ENCODE measurements around the gene ARHGEF10L. TPM values are rescaled to one million over a fixed set of nuclear protein-coding genes. Genes with fewer than 3 reads are reported as not detected.
"Not testable (repeated sequence)": the region's sequence is repeated elsewhere in the genome, so short reads cannot be mapped to it uniquely, and the experiment has no call there.

ARHGEF10L gene, protein sequence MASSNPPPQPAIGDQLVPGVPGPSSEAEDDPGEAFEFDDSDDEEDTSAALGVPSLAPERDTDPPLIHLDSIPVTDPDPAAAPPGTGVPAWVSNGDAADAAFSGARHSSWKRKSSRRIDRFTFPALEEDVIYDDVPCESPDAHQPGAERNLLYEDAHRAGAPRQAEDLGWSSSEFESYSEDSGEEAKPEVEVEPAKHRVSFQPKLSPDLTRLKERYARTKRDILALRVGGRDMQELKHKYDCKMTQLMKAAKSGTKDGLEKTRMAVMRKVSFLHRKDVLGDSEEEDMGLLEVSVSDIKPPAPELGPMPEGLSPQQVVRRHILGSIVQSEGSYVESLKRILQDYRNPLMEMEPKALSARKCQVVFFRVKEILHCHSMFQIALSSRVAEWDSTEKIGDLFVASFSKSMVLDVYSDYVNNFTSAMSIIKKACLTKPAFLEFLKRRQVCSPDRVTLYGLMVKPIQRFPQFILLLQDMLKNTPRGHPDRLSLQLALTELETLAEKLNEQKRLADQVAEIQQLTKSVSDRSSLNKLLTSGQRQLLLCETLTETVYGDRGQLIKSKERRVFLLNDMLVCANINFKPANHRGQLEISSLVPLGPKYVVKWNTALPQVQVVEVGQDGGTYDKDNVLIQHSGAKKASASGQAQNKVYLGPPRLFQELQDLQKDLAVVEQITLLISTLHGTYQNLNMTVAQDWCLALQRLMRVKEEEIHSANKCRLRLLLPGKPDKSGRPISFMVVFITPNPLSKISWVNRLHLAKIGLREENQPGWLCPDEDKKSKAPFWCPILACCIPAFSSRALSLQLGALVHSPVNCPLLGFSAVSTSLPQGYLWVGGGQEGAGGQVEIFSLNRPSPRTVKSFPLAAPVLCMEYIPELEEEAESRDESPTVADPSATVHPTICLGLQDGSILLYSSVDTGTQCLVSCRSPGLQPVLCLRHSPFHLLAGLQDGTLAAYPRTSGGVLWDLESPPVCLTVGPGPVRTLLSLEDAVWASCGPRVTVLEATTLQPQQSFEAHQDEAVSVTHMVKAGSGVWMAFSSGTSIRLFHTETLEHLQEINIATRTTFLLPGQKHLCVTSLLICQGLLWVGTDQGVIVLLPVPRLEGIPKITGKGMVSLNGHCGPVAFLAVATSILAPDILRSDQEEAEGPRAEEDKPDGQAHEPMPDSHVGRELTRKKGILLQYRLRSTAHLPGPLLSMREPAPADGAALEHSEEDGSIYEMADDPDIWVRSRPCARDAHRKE (N-terminal part only)
- total RNA-seq, result not detected

- Mint-ChIP-seq H3K36me3 (ENCODE audit: low read depth) (no peaks in the 10 kb centered on the region), H3K4me1 (peaks cover 4% of the 10 kb centered on the region), H3K4me3 (no peak within 1 kb of the TSS), H3K27me3 (peaks cover 33% of the 10 kb centered on the region), H3K9me3 (ENCODE audit: low read depth) (no peaks in the 10 kb centered on the region), H3K27ac (no peak within 1 kb of the TSS)
- POLR2A ChIA-PET, result no interaction called here
- CTCF ChIA-PET, result interaction anchor here (0.7 kb wide), 1 partner anchor 110 kb away, joined by 3 read pairs; no protein-coding TSS in a partner anchor
- ATAC-seq (peak; percentile 23), DNase-seq (peak; percentile 13)
- intact Hi-C loops (cut with DNase I, micrococcal nuclease), result no loop called here
These were observed at the start of gene ARHGEF10L for GRCh38 chr1:17539477-17540254. Gene ARHGEF10L (plus strand): TSS chr1:17539698. CDS start chr1:17580596, 40,898 bp downstream.

DNA sequence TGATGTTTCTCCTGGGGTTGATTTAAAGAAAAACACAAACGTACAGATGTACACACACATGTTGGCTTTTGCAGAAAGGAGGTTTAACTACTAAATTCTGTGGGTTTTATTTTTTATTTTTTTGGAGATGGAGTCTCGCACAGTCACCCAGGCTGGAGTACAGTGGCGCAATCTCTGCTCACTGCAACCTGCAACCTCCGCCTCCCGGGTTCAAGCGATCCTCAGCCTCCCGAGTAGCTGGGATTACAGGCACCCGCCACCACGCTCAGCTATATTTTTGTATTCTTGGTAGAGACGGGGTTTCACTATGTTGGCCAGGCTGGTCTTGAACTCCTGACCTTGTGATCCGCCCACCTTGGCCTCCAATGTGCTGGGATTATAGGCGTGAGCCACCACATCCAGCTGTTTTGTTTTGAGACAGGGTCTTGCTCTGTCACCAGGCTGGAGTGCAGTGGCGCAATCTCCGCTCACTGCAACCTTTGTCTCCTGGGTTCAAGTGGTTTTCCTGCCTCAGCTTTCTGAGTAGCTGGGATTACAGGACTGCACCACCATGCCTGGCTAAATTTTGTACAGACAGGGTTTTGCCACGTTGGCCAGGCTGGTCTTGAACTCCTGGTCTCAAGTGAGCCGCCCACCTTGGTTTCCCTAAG is 49.6 kb upstream of the ARHGEF10L start:
- H3K4me3 Mint-ChIP-seq; H3K27ac Mint-ChIP-seq; POLR2A ChIA-PET; H3K36me3 Mint-ChIP-seq (ENCODE audit: low read depth); H3K4me1 Mint-ChIP-seq; DNase-seq; H3K27me3 Mint-ChIP-seq; ATAC-seq; H3K9me3 Mint-ChIP-seq (ENCODE audit: low read depth): not testable (repeated sequence)
- CTCF ChIA-PET, result interaction anchor here (0.8 to 1.3 kb wide), 3 partner anchors 12 to 140 kb away, joined by 3 to 6 read pairs (median 4); no protein-coding TSS in a partner anchor
- intact Hi-C loops (cut with DNase I, micrococcal nuclease), result loop anchor here (5.0 to 10.0 kb wide), 2 partner anchors 65 to 612 kb away; no protein-coding TSS in a partner anchor

DNA sequence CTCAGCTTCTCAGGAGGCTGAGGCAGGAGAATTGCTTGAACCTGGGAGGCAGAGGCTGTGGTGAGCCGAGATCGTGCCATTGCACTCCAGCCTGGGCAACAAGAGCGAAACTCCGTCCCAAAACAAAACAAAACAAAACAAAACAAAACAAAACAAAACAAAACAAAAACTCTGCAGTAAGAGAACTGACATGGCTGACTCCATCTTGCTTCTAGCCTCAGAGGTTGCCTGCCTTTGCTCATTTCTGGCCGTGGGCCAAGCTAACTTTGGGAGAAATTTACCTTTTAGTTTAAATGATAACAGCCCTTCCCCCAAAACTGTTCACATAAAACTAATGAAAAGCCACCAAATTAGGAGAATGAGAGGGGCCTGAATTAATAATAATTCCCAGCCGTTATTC is 48.8 kb upstream of the ARHGEF10L start:
- H3K4me1 Mint-ChIP-seq; H3K36me3 Mint-ChIP-seq (ENCODE audit: low read depth); ATAC-seq; H3K4me3 Mint-ChIP-seq; H3K27ac Mint-ChIP-seq; H3K9me3 Mint-ChIP-seq (ENCODE audit: low read depth); POLR2A ChIA-PET; DNase-seq; H3K27me3 Mint-ChIP-seq: not testable (repeated sequence)
- intact Hi-C loops (cut with DNase I, micrococcal nuclease), result loop anchor here in 1 of 2 experiments (5.0 kb wide), 1 partner anchor 612 kb away; no protein-coding TSS in a partner anchor
- CTCF ChIA-PET, result interaction anchor here (0.6 to 1.2 kb wide), 3 partner anchors 11 to 141 kb away, joined by 3 to 4 read pairs (median 3); no protein-coding TSS in a partner anchor

- DNase-seq, result peak; percentile 84
- intact Hi-C loops (cut with DNase I, micrococcal nuclease), result loop anchor here in 1 of 2 experiments (2.0 to 5.0 kb wide), 2 partner anchors 113 to 608 kb away; no protein-coding TSS in a partner anchor
- POLR2A ChIA-PET, result no interaction called here
- Mint-ChIP-seq H3K36me3 (ENCODE audit: low read depth) (no peaks in the 10 kb centered on the region), H3K27me3 (peaks cover 4% of the 10 kb centered on the region), H3K9me3 (ENCODE audit: low read depth) (no peaks in the 10 kb centered on the region), H3K4me1 (no peaks in the 10 kb centered on the region), H3K4me3 (no peak overlapping the region), H3K27ac (no peak overlapping the region)
- ATAC-seq, result peak; percentile 100
- CTCF ChIA-PET, result interaction anchor here (0.7 to 1.5 kb wide), 6 partner anchors 9 to 113 kb away, joined by 3 to 9 read pairs (median 4); no protein-coding TSS in a partner anchor
These were observed 45.3 kb upstream of the ARHGEF10L start for GRCh38 chr1:17494114-17494729.

- Mint-ChIP-seq H3K36me3 (ENCODE audit: low read depth) (no peaks in the 10 kb centered on the region), H3K27ac (no peak overlapping the region), H3K4me3 (no peak overlapping the region), H3K9me3 (ENCODE audit: low read depth) (no peaks in the 10 kb centered on the region), H3K4me1 (no peaks in the 10 kb centered on the region), H3K27me3 (peaks cover 7% of the 10 kb centered on the region)
- DNase-seq (no peak), ATAC-seq (no peak)
- intact Hi-C loops (cut with DNase I, micrococcal nuclease), result no loop called here
- POLR2A ChIA-PET, result no interaction called here
- CTCF ChIA-PET, result no interaction called here
These were observed 43.1 kb upstream of the ARHGEF10L start for GRCh38 chr1:17496419-17496818.

GRCh38 chr1:17498214-17498613 is 41.3 kb upstream of the ARHGEF10L start:
- ATAC-seq (no peak), DNase-seq (no peak)
- Mint-ChIP-seq H3K27me3 (peaks cover 15% of the 10 kb centered on the region), H3K4me1 (no peaks in the 10 kb centered on the region), H3K9me3 (ENCODE audit: low read depth) (no peaks in the 10 kb centered on the region), H3K36me3 (ENCODE audit: low read depth) (no peaks in the 10 kb centered on the region), H3K27ac (no peak overlapping the region), H3K4me3 (no peak overlapping the region)
- CTCF ChIA-PET, result no interaction called here
- intact Hi-C loops (cut with DNase I, micrococcal nuclease), result no loop called here
- POLR2A ChIA-PET, result no interaction called here

- H3K4me3 Mint-ChIP-seq, result no peak overlapping the region
- CTCF ChIA-PET, result interaction anchor here (0.7 to 2.5 kb wide), 9 partner anchors 8 to 146 kb away, joined by 3 to 22 read pairs (median 4); no protein-coding TSS in a partner anchor
- POLR2A ChIA-PET, result no interaction called here
- no peaks in the 10 kb centered on the region for H3K4me1 Mint-ChIP-seq
- H3K27ac Mint-ChIP-seq, result no peak overlapping the region
- H3K36me3 Mint-ChIP-seq (ENCODE audit: low read depth), result no peaks in the 10 kb centered on the region
- ATAC-seq (peak; percentile 80), DNase-seq (peak; percentile 82)
- no peaks in the 10 kb centered on the region for H3K9me3 Mint-ChIP-seq (ENCODE audit: low read depth)
- intact Hi-C loops (cut with DNase I, micrococcal nuclease), result loop anchor here (1.0 kb wide), 1 partner anchor 105 kb away; no protein-coding TSS in a partner anchor
- H3K27me3 Mint-ChIP-seq, result peaks cover 15% of the 10 kb centered on the region
These were observed 37.1 kb upstream of the ARHGEF10L start for GRCh38 chr1:17502326-17502778.

- no peak for ATAC-seq
- Mint-ChIP-seq H3K27ac (no peak overlapping the region), H3K36me3 (ENCODE audit: low read depth) (no peaks in the 10 kb centered on the region), H3K9me3 (ENCODE audit: low read depth) (no peaks in the 10 kb centered on the region), H3K4me3 (no peak overlapping the region), H3K27me3 (peaks cover 15% of the 10 kb centered on the region), H3K4me1 (no peaks in the 10 kb centered on the region)
- no peak for DNase-seq
- CTCF ChIA-PET, result interaction anchor here (0.7 to 2.5 kb wide), 8 partner anchors 8 to 147 kb away, joined by 3 to 22 read pairs (median 4); no protein-coding TSS in a partner anchor
- POLR2A ChIA-PET, result no interaction called here
- intact Hi-C loops (cut with DNase I, micrococcal nuclease), result no loop called here
These were observed 36.4 kb upstream of the ARHGEF10L start for GRCh38 chr1:17503146-17503545.

DNA sequence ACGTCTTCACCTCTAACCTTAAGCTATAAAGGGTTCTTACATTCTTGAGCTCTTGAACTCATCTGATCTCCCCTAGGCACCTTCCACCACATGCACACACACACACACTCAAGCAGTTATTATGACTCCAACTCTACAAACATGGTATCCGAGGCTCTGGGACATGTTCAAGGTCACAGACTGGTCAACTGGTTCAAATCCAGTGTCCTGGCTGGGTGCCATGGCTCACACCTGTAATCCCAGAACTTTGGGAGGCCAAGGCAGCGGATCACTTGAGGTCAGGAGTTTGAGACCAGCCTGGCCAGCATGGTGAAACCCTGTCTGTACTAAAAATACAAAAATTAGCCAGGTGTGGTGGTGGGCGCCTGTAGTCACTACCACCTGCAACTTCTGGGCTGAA is 32.3 kb upstream of the ARHGEF10L start:
- intact Hi-C loops (cut with DNase I, micrococcal nuclease); H3K27ac Mint-ChIP-seq; H3K9me3 Mint-ChIP-seq (ENCODE audit: low read depth); POLR2A ChIA-PET; DNase-seq; H3K36me3 Mint-ChIP-seq (ENCODE audit: low read depth); H3K27me3 Mint-ChIP-seq; ATAC-seq; H3K4me3 Mint-ChIP-seq; H3K4me1 Mint-ChIP-seq: not testable (repeated sequence)
- CTCF ChIA-PET, result interaction anchor here (1.3 to 1.4 kb wide), 2 partner anchors 13 to 100 kb away, joined by 3 read pairs; no protein-coding TSS in a partner anchor
